GM19240 (cell line): ENCODE data around the gene DPH3.
"Not testable (repeated sequence)": the region's sequence is repeated elsewhere in the genome, so short reads cannot be mapped to it uniquely, and the experiment has no call there.

Experiments used
- DNase-seq: peaks from one replicate; pipeline ENCODE4 v3.0.0; 2011; ENCODE audit warnings: low spot score; ENCODE audit not compliant: insufficient read length

DPH3 gene

GRCh38 chr3:16264708-16265454, at the start of gene DPH3, which contains the start of gene OXNAD1:
TSS of gene DPH3 (minus strand) at chr3:16264943. CDS start at chr3:16264876, 67 bp downstream.
TSS of gene OXNAD1 (plus strand) at chr3:16265212. CDS start at chr3:16270953, 5,741 bp downstream.
- peak; percentile 84 for DNase-seq

GRCh38 chr3:16313886-16314645, 49.3 kb upstream of the DPH3 start:
- no peak for DNase-seq

- DNase-seq, result no peak
Measured at GRCh38 chr3:16311960-16312451, 47.3 kb upstream of the DPH3 start.

GRCh38 chr3:16310486-16310885, 45.7 kb upstream of the DPH3 start:
- not testable (repeated sequence) for DNase-seq

GRCh38 chr3:16309558-16309957, 44.8 kb upstream of the DPH3 start:
- DNase-seq, result no peak

- no peak for DNase-seq
Measured at GRCh38 chr3:16308727-16309126, 44.0 kb upstream of the DPH3 start.

GRCh38 chr3:16307832-16308531, 43.2 kb upstream of the DPH3 start:
- DNase-seq, result no peak

- DNase-seq, result no peak
Measured at GRCh38 chr3:16305111-16305541, 40.4 kb upstream of the DPH3 start.

GRCh38 chr3:16304061-16305010, 39.6 kb upstream of the DPH3 start:
- DNase-seq, result no peak

- no peak for DNase-seq
Measured at GRCh38 chr3:16303037-16303575, 38.4 kb upstream of the DPH3 start.

GRCh38 chr3:16302082-16302631, 37.4 kb upstream of the DPH3 start:
- DNase-seq, result no peak

- no peak for DNase-seq
Measured at GRCh38 chr3:16301507-16301906, 36.8 kb upstream of the DPH3 start.

- no peak for DNase-seq
Measured at GRCh38 chr3:16300881-16301359, 36.2 kb upstream of the DPH3 start.

- DNase-seq, result no peak
Measured at GRCh38 chr3:16300307-16300706, 35.6 kb upstream of the DPH3 start.

GRCh38 chr3:16299746-16300145, 35.0 kb upstream of the DPH3 start:
- DNase-seq, result no peak

- DNase-seq, result no peak
Measured at GRCh38 chr3:16298891-16299290, 34.1 kb upstream of the DPH3 start.

GRCh38 chr3:16297997-16298885, 33.5 kb upstream of the DPH3 start:
- no peak for DNase-seq

- no peak for DNase-seq
Measured at GRCh38 chr3:16295298-16295890, 30.7 kb upstream of the DPH3 start.
